K562 (cell line): ENCODE results near the gene TNK2. TPM values are rescaled to one million over a fixed set of nuclear protein-coding genes. Genes with fewer than 3 reads are reported as not detected.

ENCODE experiments used
- ATAC-seq: fragments of 200-7000 bp; cut with Tn5 transposase; 3 replicates; pipeline ENCODE4 v1.9.1; 2020; ENCODE audit warnings: moderate library complexity
- BruUV-seq: library from RNA; stranded (reverse); fragments of 400-500 nt; replicated peaks from 2 replicates; lab custom pipeline; 2021; lab: Mats Ljungman, UMichigan
- CTCF ChIA-PET: fragments of 300-600 bp; formaldehyde crosslinking; extraction: SDS; loops from one replicate; lab custom pipeline; 2021; ENCODE audit warnings: low intra/inter-chr PET ratio; lab: Yijun Ruan, JAX
- POLR2A ChIA-PET: fragments of 300-600, 350-650 bp; sonication (Branson Sonifier 250); formaldehyde crosslinking; extraction: SDS; loops from one replicate; lab custom pipeline; 2021; ENCODE audit warnings: antibody characterized with exemption, inconsistent platforms; lab: Yijun Ruan, JAX
- DNase-seq, 4 experiments: peaks; one replicate each; pipeline versions ENCODE4 v3.0.0 to v3.0.0-alpha.2; 2011 to 2018; ENCODE audit warnings: low spot score in 3 of 4, mixed read lengths in 3 of 4; ENCODE audit errors: extremely low read depth in 1 of 4
- FAIRE-seq: peaks from 2 replicates; lab custom pipeline; 2011; peaks lifted over from hg19 to GRCh38; lab: Jason Lieb, UNC
- H2AFZ ChIP-seq: 2 replicates; pipeline ENCODE4 v1.6.0; 2011; ENCODE audit warnings: low read depth, low read length, control low read depth, inconsistent platforms
- H3K27ac ChIP-seq: fragments of 200-600 bp; 3 replicates; pipeline ENCODE4 v1.8.0; 2011; ENCODE audit warnings: low read depth, mild to moderate bottlenecking, control low read depth, inconsistent platforms, low read length, moderate library complexity, mixed read lengths; ENCODE audit errors: extremely low read depth
- H3K27me3 ChIP-seq, 2 experiments: fragments of 300-600 bp in 1 of 2; 2 replicates in 1 of 2; 3 replicates in 1 of 2; pipeline versions ENCODE4 v1.6.0 to v1.8.0; 2011; ENCODE audit warnings: inconsistent platforms in 2 of 2, low read length in 2 of 2, mild to moderate bottlenecking in 1 of 2, mixed read lengths in 1 of 2, moderate library complexity in 1 of 2; ENCODE audit not compliant: control insufficient read depth in 2 of 2, insufficient read depth in 2 of 2
- H3K36me3 ChIP-seq: fragments of 300-600 bp; 3 replicates; pipeline ENCODE4 v1.8.0; 2011; ENCODE audit warnings: mild to moderate bottlenecking, low read length, inconsistent platforms; ENCODE audit not compliant: control insufficient read depth, insufficient read depth
- H3K4me1 ChIP-seq, 2 experiments: fragments of 200-600 bp in 1 of 2; replicated peaks in 1 of 2; 2 replicates in 1 of 2; 3 replicates in 1 of 2; pipeline versions ENCODE4 v1.5.1 to v1.8.0; 2011; ENCODE audit warnings: inconsistent platforms in 2 of 2, low read length in 2 of 2, mild to moderate bottlenecking in 1 of 2, mixed read lengths in 1 of 2, moderate library complexity in 1 of 2; ENCODE audit not compliant: control insufficient read depth in 2 of 2, insufficient read depth in 2 of 2
- H3K4me2 ChIP-seq: 2 replicates; pipeline ENCODE4 v1.6.1; 2011; ENCODE audit warnings: low read length, control low read depth, inconsistent platforms, mixed read lengths; ENCODE audit not compliant: insufficient read depth
- H3K4me3 ChIP-seq: fragments of 200-600 bp; sonication (generic), shearing (Covaris generic); 2 replicates; pipeline ENCODE4 v1.5.1; 2016; ENCODE audit warnings: control low read depth, inconsistent platforms
- H3K79me2 ChIP-seq: fragments of 200-600 bp; 3 replicates; pipeline ENCODE4 v1.8.0; 2011; ENCODE audit warnings: low read length, inconsistent platforms; ENCODE audit not compliant: control insufficient read depth, insufficient read depth
- H3K9ac ChIP-seq, 2 experiments: 2 replicates each; pipeline versions ENCODE4 v1.6.0 to v1.6.1; 2011; ENCODE audit warnings: low read depth in 2 of 2, low read length in 2 of 2, control low read depth in 1 of 2, inconsistent platforms in 1 of 2, mild to moderate bottlenecking in 1 of 2, mixed read lengths in 1 of 2; ENCODE audit not compliant: insufficient read depth in 1 of 2
- H3K9me1 ChIP-seq: one replicate; pipeline ENCODE4 v1.6.0; 2011; ENCODE audit warnings: inconsistent platforms, mild to moderate bottlenecking, low read length, moderate library complexity; ENCODE audit not compliant: control insufficient read depth, insufficient read depth
- H3K9me3 ChIP-seq: replicated peaks from 2 replicates; pipeline ENCODE4 v1.5.1; 2011; ENCODE audit warnings: low read depth, low read length, inconsistent platforms; ENCODE audit not compliant: control insufficient read depth, insufficient read depth
- H4K20me1 ChIP-seq: replicated peaks from 2 replicates; pipeline ENCODE4 v1.6.1; 2011; ENCODE audit warnings: low read length, inconsistent platforms, mixed read lengths; ENCODE audit not compliant: control insufficient read depth, insufficient read depth
- HOXB6 ChIP-seq: fragments of 250-450 bp; sonication (Bioruptor Pico); IDR thresholded peaks from 2 replicates; pipeline ENCODE4 v1.5.1; 2022; ENCODE audit warnings: mild to moderate bottlenecking, borderline replicate concordance
- TRIM24 ChIP-seq, 2 experiments: fragments of 450-650 bp; IDR thresholded peaks; 2 replicates each; pipeline ENCODE4 v1.6.1; 2016
- ZBTB7A ChIP-seq: IDR thresholded peaks from 2 replicates; pipeline ENCODE4 v1.6.1; 2011; ENCODE audit warnings: low read depth, mild to moderate bottlenecking, low read length, moderate library complexity, borderline replicate concordance; ENCODE audit not compliant: control insufficient read depth
- ZNF316 ChIP-seq: fragments of 450-650 bp; IDR thresholded peaks from 2 replicates; pipeline ENCODE4 v1.6.1; 2016
- WGBS: fragments of 100-300 bp; shearing (Covaris generic); methylation state at CpG from one replicate; pipeline ENCODE4 v1.1.6; 2016; ENCODE audit warnings: low coverage, mixed read lengths; ENCODE audit not compliant: insufficient coverage; ENCODE audit errors: missing lambda C conversion rate; 5-methylcytosine and 5-hydroxymethylcytosine counted together
- in situ Hi-C: fragments of 300-500 bp; cut with MboI; formaldehyde crosslinking; loops from 4 replicates; pipeline ENCODE4 v1.15.0; 2018; ENCODE audit warnings: inconsistent platforms, mixed read lengths
- intact Hi-C: fragments of 100-400 bp; cut with micrococcal nuclease; formaldehyde crosslinking; loops from 2 replicates; pipeline ENCODE4 v1.14.2; 2022
- polyA plus RNA-seq, 8 experiments: library from polyadenylated mRNA; depleted of rRNA in 4 of 8; stranded (reverse) in 5 of 8; unstranded in 3 of 8; fragments of >200 nt; fragmentation: Nextera tagmentation in 2 of 8; fragmentation: Illumina TruSeq in 1 of 8; extraction: Ambion mirVana in 2 of 8; extraction: Trizol in 1 of 8; gene quantifications; 2 replicates each; pipeline versions ENCODE4 v1.2.1 to v1.2.3, GENCODE V29; 2011 to 2014; ENCODE audit warnings: inconsistent platforms in 1 of 8, missing spikeins in 1 of 8
- total RNA-seq, 7 experiments: library from RNA; depleted of rRNA in 6 of 7; stranded (reverse); fragments of >200 nt in 6 of 7; fragmentation: Illumina TruSeq in 2 of 7; extraction: Trizol in 2 of 7; gene quantifications; 2 replicates each; pipeline versions ENCODE4 v1.2.1 to v1.2.3, GENCODE V29; 2011 to 2021; ENCODE audit warnings: low replicate concordance in 1 of 7

TNK2 gene
- total and polyA plus RNA-seq, 9 of the 15 experiments (the other 6 are each of a cell fraction or from before 2014, with no cell fraction given) = 0.03 to 33.8 (median 6.5) TPM

DNA sequence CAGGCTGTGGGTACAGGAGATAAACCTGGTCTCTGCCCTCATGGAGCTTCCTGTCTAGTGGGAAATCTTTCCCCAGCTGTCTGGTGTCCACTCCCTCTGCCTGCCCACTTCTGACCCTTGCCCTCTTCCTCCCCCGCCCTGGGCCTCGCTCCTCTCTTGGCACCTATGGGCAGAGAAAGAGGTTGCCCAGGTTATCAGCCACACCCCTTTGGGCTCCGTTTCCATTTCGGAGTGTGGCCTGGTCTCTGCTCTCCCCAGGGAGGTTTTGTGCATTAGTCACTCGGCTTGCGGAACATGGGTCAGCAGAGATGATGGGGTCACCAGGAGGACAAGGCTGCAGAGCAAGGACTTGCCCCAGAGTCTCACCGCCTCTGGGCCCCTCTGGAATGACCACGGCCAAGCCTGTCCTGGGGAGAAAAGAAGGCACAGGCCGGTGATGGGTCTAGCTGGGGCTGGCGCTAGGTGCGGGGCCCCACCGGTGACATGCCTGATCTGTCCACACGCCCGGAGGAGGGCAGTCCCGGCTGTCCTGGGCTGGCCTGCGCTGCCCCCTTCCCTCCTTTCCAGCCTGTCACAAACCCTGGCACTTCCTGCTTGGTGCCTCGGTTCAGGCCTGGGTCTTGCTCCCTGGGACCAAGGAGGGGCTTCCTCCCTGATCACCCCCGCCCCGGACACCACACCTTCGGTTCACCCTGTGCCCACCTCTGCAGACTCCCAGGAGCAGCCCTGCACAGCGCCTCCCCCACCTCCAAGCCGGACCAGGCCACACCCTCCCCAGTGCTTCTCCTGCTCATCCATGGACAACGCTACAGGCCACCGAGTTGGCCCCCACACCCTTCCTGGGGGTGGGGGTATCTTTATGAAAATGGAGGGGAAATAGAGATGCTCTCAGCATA is 61.0 kb downstream of the TNK2 start:
- no peaks in the 10 kb centered on the region for H3K27me3 ChIP-seq
- POLR2A ChIA-PET = interaction anchor here (0.6 kb wide), 1 partner anchor 14 kb away, joined by 3 read pairs; no protein-coding TSS in a partner anchor
- intact Hi-C loops = no loop called here
- no peaks in the 10 kb centered on the region for H3K9me3 ChIP-seq
- H2AFZ ChIP-seq = no peak overlapping the region
- no peak for FAIRE-seq
- H3K9me1 ChIP-seq = no peaks in the 10 kb centered on the region
- ATAC-seq = no peak
- WGBS = 54% methylated on average over 23 of the region's 24 CpGs
- H3K4me3 ChIP-seq = no peak overlapping the region
- no peak overlapping the region for H3K27ac ChIP-seq
- no peaks in the 10 kb centered on the region for H3K79me2 ChIP-seq
- TF ChIP-seq HOXB6 (CRISPR knock-in tag) (no peak), TRIM24 (IDR thresholded peaks at IDR 0.05) (peak; percentile 13 to 22; a peak in 1 of 4 replicates), ZNF316 (peak; percentile 42), ZBTB7A (0 out of 2 replicates have a peak, but pooled peaks have one; percentile 23)
- TF ChIP-seq, all 486 proteins: peak for 3
- H4K20me1 ChIP-seq = no peaks in the 10 kb centered on the region
- in situ Hi-C loops = no loop called here
- no peaks in the 10 kb centered on the region for H3K36me3 ChIP-seq
- H3K9ac ChIP-seq = no peak overlapping the region
- peaks cover 6 to 26% of the 10 kb centered on the region in 2 experiments; a peak in 4 of 5 replicates for H3K4me1 ChIP-seq
- DNase-seq = no peak
- CTCF ChIA-PET = interaction anchor here (1.0 kb wide), 1 partner anchor 12 kb away, joined by 3 read pairs; no protein-coding TSS in a partner anchor
- H3K4me2 ChIP-seq = no peak overlapping the region
- BruUV-seq = no TSS peak
